ENCODE results near the gene FAM53B.

Gene FAM53B

GRCh38 chr10:124696446-124697392, 47.5 kb downstream of the FAM53B start:
- TF ChIP-seq TSHZ2 (CRISPR knock-in tag; IDR thresholded peaks at IDR 0.05) (no peak), ISL1 (CRISPR knock-in tag; IDR thresholded peaks at IDR 0.05) (no peak), TCF4 (CRISPR knock-in tag; IDR thresholded peaks at IDR 0.05; ENCODE audit: borderline replicate concordance) (no peak), CSDC2 (CRISPR knock-in tag; IDR thresholded peaks at IDR 0.05) (no peak)
- no peak for ATAC-seq

- no peak for TF ChIP-seq ZFP3 (CRISPR knock-in tag; IDR thresholded peaks at IDR 0.05)
- no peak for TF ChIP-seq ZNF8 (CRISPR knock-in tag; IDR thresholded peaks at IDR 0.05)
- no peak for TF ChIP-seq RARB (CRISPR knock-in tag; IDR thresholded peaks at IDR 0.05)
- TF ChIP-seq CSDC2 (CRISPR knock-in tag; IDR thresholded peaks at IDR 0.05) = no peak
- TF ChIP-seq TSHZ2 (CRISPR knock-in tag; IDR thresholded peaks at IDR 0.05) = no peak
- no peak for TF ChIP-seq PPARA (CRISPR knock-in tag; IDR thresholded peaks at IDR 0.05; ENCODE audit: borderline replicate concordance)
- TF ChIP-seq ARNTL (CRISPR knock-in tag; IDR thresholded peaks at IDR 0.05; ENCODE audit: borderline replicate concordance, low read depth) = no peak
- no peak for TF ChIP-seq ZNF70 (CRISPR knock-in tag; IDR thresholded peaks at IDR 0.05)
- no peak for TF ChIP-seq TOX (CRISPR knock-in tag; IDR thresholded peaks at IDR 0.05; ENCODE audit: borderline replicate concordance)
- no peak for TF ChIP-seq POU6F1 (CRISPR knock-in tag; IDR thresholded peaks at IDR 0.05; ENCODE audit: borderline replicate concordance, low read depth)
- no peak for TF ChIP-seq ZC3H10 (CRISPR knock-in tag; IDR thresholded peaks at IDR 0.05)
- no peak for TF ChIP-seq OSR1 (CRISPR knock-in tag; IDR thresholded peaks at IDR 0.05)
- no peak for ATAC-seq
Measured at GRCh38 chr10:124695259-124695658, 48.9 kb downstream of the FAM53B start.

- no peak for ATAC-seq
- no peak for TF ChIP-seq ZFP3 (CRISPR knock-in tag; IDR thresholded peaks at IDR 0.05)
- TF ChIP-seq CSRNP3 (CRISPR knock-in tag; IDR thresholded peaks at IDR 0.05) = no peak
- TF ChIP-seq TSHZ2 (CRISPR knock-in tag; IDR thresholded peaks at IDR 0.05) = no peak
- no peak for TF ChIP-seq ZNF8 (CRISPR knock-in tag; IDR thresholded peaks at IDR 0.05)
- no peak for TF ChIP-seq GLIS3 (CRISPR knock-in tag; IDR thresholded peaks at IDR 0.05)
- no peak for TF ChIP-seq PPARA (CRISPR knock-in tag; IDR thresholded peaks at IDR 0.05; ENCODE audit: borderline replicate concordance)
- no peak for TF ChIP-seq BACH2 (CRISPR knock-in tag; IDR thresholded peaks at IDR 0.05; ENCODE audit: borderline replicate concordance)
- TF ChIP-seq CREB5 (CRISPR knock-in tag; IDR thresholded peaks at IDR 0.05; ENCODE audit: low read depth) = no peak
- TF ChIP-seq ZC3H10 (CRISPR knock-in tag; IDR thresholded peaks at IDR 0.05) = no peak
- TF ChIP-seq ARNTL (CRISPR knock-in tag; IDR thresholded peaks at IDR 0.05; ENCODE audit: borderline replicate concordance, low read depth) = no peak
- TF ChIP-seq TOX (CRISPR knock-in tag; IDR thresholded peaks at IDR 0.05; ENCODE audit: borderline replicate concordance) = no peak
- no peak for TF ChIP-seq ZFP30 (CRISPR knock-in tag; IDR thresholded peaks at IDR 0.05)
- TF ChIP-seq ESRRG (CRISPR knock-in tag; IDR thresholded peaks at IDR 0.05) = no peak
- no peak for TF ChIP-seq ISL1 (CRISPR knock-in tag; IDR thresholded peaks at IDR 0.05)
Measured at GRCh38 chr10:124694481-124695220, 49.5 kb downstream of the FAM53B start.

Measured in SK-N-SH treated with all-trans-retinoic acid at 6 μM for 48 hours (cell line).